ENCODE data around the gene PTPRT. TPM values are rescaled to one million over a fixed set of nuclear protein-coding genes. Genes with fewer than 3 reads are reported as not detected.

The PTPRT gene
- total and polyA plus RNA-seq, 4 donors: 0.14 to 2.8 (median 0.40) TPM

DNA sequence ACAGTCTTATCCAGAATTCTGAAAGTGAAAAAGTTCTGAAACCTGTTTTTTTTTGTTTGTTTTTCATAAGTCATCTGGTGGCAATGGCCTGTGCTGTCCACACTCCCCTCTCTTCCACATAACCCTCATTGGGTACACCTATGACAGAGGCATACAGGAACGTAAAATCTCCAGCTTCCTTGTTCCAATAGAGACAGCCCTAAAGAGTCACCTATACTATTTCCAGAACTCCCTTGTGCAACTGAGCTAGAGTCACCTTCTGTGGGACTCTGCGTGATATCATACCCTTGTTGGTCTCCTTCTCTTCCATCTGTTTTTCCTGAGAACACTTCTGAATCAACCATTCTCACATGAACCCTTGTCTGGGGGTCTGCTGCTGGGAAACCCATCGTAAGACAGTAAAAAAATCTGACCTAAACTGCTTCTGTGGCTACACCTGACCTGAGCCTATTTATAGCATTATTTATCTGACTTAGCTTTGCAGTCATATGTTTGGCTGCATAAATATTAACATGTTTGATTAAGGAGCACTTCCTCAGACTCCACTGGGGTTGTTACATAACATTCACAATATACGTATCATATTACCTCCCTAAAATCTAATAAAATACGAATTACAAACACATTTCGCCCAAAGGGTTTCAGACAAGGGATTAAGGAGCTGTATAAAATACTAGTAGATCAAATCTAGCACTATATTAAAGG is 151.9 kb downstream of the PTPRT start:
- H3K27me3 ChIP-seq (ENCODE audit: control insufficient read depth in 4 of 4, insufficient read depth in 4 of 4, low read length in 3 of 4): peaks cover 0 to 2% (median 0%) of the 10 kb centered on the region in 4 donors
- no peak overlapping the region for H3K9ac ChIP-seq (ENCODE audit: low read depth in 1 of 2, low read length in 2 of 2)
- H3K27ac ChIP-seq (ENCODE audit: low read depth in 1 of 2, low read length in 2 of 2): no peak overlapping the region
- H3K4me3 ChIP-seq (ENCODE audit: low read depth in 1 of 3, low read length in 3 of 3): no peak overlapping the region
- H3K36me3 ChIP-seq (ENCODE audit: control insufficient read depth in 4 of 4, insufficient read depth in 3 of 4, low read depth in 1 of 4, low read length in 3 of 4): no peaks in the 10 kb centered on the region
- TF ChIP-seq FOXA1 (IDR thresholded peaks at IDR 0.05) (no peak), RAD21 (IDR thresholded peaks at IDR 0.05) (no peak)
- TF ChIP-seq, protein P1, sequence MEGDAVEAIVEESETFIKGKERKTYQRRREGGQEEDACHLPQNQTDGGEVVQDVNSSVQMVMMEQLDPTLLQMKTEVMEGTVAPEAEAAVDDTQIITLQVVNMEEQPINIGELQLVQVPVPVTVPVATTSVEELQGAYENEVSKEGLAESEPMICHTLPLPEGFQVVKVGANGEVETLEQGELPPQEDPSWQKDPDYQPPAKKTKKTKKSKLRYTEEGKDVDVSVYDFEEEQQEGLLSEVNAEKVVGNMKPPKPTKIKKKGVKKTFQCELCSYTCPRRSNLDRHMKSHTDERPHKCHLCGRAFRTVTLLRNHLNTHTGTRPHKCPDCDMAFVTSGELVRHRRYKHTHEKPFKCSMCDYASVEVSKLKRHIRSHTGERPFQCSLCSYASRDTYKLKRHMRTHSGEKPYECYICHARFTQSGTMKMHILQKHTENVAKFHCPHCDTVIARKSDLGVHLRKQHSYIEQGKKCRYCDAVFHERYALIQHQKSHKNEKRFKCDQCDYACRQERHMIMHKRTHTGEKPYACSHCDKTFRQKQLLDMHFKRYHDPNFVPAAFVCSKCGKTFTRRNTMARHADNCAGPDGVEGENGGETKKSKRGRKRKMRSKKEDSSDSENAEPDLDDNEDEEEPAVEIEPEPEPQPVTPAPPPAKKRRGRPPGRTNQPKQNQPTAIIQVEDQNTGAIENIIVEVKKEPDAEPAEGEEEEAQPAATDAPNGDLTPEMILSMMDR (IDR thresholded peaks at IDR 0.05; ENCODE audit: low read depth, low read length, missing input control): no peak
- H3K9me3 ChIP-seq (ENCODE audit: control insufficient read depth in 4 of 4, low read length in 3 of 4): no peaks in the 10 kb centered on the region
- WGBS: 72% methylated on average over 6 of the region's 6 CpGs
- DNase-seq (ENCODE audit: low spot score): no peak
- H3K4me1 ChIP-seq (ENCODE audit: control insufficient read depth in 4 of 4, insufficient read depth in 4 of 4, low read length in 3 of 4): no peaks in the 10 kb centered on the region

DNA sequence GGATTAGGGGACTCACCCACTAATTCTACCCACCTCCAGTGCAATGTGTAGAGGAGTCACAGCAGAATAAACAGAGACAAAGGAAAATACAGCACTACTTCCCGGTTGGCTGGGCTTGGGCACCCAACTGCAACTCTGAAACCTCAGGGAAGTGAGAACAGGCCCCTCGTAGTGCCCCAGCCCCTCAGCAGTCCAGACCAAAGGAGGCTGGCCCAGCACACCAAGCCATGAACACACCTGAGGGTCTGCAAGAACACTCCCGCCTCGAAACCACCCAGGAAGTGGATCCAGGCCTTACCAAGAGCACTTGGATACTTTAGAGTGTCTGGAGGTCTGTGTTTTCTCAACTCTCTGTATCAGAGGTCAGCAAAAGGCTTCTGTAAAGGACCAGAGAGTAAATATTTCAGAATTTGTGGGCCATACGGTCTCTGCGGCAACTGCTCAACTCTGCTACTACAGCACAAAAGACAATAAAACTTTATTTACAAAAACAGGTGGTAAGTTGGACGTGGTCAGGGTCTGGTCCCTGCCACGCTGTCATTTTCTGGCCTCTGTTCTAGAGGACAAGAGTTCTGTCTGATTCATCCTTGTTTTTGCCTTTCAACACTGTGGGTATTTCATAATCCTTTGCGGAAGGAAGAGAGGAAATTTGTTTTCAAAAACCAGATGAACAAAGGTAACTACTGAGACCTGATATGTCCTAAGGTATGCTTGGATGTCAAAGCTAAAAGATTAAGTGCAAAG is 154.6 kb downstream of the PTPRT start:
- DNase-seq (ENCODE audit: low spot score): no peak
- Histone ChIP-seq H3K27me3 (ENCODE audit: control insufficient read depth in 4 of 4, insufficient read depth in 4 of 4, low read length in 3 of 4) (no peaks in the 10 kb centered on the region), H3K4me3 (ENCODE audit: low read depth in 1 of 3, low read length in 3 of 3) (no peak overlapping the region), H3K4me1 (ENCODE audit: control insufficient read depth in 4 of 4, insufficient read depth in 4 of 4, low read length in 3 of 4) (no peaks in the 10 kb centered on the region), H3K27ac (ENCODE audit: low read depth in 1 of 2, low read length in 2 of 2) (no peak overlapping the region), H3K9me3 (ENCODE audit: control insufficient read depth in 4 of 4, low read length in 3 of 4) (no peaks in the 10 kb centered on the region), H3K9ac (ENCODE audit: low read depth in 1 of 2, low read length in 2 of 2) (no peak overlapping the region), H3K36me3 (ENCODE audit: control insufficient read depth in 4 of 4, insufficient read depth in 3 of 4, low read depth in 1 of 4, low read length in 3 of 4) (no peaks in the 10 kb centered on the region)
- 71% methylated on average over 9 of the region's 9 CpGs for WGBS
- TF ChIP-seq HNF4G (IDR thresholded peaks at IDR 0.05) (no peak), HNF4A (conservative IDR thresholded peaks at IDR 0.05) (no peak), SP1 (IDR thresholded peaks at IDR 0.05) (no peak), GABPA (IDR thresholded peaks at IDR 0.05 in 1 of 2, conservative IDR thresholded peaks at IDR 0.05 in 1 of 2) (no peak), TAF1 (conservative IDR thresholded peaks at IDR 0.05) (no peak), FOXA2 (IDR thresholded peaks at IDR 0.05) (no peak), NR2F2 (IDR thresholded peaks at IDR 0.05) (no peak), RXRA (IDR thresholded peaks at IDR 0.05) (no peak)
- TF ChIP-seq, protein P1 (IDR thresholded peaks at IDR 0.05; ENCODE audit: low read depth, low read length, missing input control): no peak
- TF ChIP-seq, protein P2, sequence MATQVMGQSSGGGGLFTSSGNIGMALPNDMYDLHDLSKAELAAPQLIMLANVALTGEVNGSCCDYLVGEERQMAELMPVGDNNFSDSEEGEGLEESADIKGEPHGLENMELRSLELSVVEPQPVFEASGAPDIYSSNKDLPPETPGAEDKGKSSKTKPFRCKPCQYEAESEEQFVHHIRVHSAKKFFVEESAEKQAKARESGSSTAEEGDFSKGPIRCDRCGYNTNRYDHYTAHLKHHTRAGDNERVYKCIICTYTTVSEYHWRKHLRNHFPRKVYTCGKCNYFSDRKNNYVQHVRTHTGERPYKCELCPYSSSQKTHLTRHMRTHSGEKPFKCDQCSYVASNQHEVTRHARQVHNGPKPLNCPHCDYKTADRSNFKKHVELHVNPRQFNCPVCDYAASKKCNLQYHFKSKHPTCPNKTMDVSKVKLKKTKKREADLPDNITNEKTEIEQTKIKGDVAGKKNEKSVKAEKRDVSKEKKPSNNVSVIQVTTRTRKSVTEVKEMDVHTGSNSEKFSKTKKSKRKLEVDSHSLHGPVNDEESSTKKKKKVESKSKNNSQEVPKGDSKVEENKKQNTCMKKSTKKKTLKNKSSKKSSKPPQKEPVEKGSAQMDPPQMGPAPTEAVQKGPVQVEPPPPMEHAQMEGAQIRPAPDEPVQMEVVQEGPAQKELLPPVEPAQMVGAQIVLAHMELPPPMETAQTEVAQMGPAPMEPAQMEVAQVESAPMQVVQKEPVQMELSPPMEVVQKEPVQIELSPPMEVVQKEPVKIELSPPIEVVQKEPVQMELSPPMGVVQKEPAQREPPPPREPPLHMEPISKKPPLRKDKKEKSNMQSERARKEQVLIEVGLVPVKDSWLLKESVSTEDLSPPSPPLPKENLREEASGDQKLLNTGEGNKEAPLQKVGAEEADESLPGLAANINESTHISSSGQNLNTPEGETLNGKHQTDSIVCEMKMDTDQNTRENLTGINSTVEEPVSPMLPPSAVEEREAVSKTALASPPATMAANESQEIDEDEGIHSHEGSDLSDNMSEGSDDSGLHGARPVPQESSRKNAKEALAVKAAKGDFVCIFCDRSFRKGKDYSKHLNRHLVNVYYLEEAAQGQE (IDR thresholded peaks at IDR 0.05): no peak
- TF ChIP-seq, protein P3, sequence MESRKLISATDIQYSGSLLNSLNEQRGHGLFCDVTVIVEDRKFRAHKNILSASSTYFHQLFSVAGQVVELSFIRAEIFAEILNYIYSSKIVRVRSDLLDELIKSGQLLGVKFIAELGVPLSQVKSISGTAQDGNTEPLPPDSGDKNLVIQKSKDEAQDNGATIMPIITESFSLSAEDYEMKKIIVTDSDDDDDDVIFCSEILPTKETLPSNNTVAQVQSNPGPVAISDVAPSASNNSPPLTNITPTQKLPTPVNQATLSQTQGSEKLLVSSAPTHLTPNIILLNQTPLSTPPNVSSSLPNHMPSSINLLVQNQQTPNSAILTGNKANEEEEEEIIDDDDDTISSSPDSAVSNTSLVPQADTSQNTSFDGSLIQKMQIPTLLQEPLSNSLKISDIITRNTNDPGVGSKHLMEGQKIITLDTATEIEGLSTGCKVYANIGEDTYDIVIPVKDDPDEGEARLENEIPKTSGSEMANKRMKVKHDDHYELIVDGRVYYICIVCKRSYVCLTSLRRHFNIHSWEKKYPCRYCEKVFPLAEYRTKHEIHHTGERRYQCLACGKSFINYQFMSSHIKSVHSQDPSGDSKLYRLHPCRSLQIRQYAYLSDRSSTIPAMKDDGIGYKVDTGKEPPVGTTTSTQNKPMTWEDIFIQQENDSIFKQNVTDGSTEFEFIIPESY (IDR thresholded peaks at IDR 0.05): no peak

All from liver (tissue), 9 donors.